Uterus (tissue), 2 donors: Measurements from ENCODE around the gene AHNAK.

Experiments
- POLR2A ChIP-seq, 2 donors: fragments of 450-650 bp; IDR thresholded peaks; one replicate each; pipeline ENCODE4 v1.6.1; 2016; ENCODE audit warnings: antibody characterized with exemption in 2 of 2, mild to moderate bottlenecking in 1 of 2, moderate library complexity in 1 of 2
- TF ChIP-seq, protein P1 (sequence below), 4 experiments: fragments of 200-600 bp in 2 of 4; fragments of 450-650 bp in 2 of 4; sonication (generic) in 2 of 4; IDR thresholded peaks; one replicate each; pipeline ENCODE4 v1.5.1; 2016 to 2019; ENCODE audit warnings: antibody characterized with exemption in 4 of 4, mild to moderate bottlenecking in 2 of 4, moderate library complexity in 1 of 4

DNA sequence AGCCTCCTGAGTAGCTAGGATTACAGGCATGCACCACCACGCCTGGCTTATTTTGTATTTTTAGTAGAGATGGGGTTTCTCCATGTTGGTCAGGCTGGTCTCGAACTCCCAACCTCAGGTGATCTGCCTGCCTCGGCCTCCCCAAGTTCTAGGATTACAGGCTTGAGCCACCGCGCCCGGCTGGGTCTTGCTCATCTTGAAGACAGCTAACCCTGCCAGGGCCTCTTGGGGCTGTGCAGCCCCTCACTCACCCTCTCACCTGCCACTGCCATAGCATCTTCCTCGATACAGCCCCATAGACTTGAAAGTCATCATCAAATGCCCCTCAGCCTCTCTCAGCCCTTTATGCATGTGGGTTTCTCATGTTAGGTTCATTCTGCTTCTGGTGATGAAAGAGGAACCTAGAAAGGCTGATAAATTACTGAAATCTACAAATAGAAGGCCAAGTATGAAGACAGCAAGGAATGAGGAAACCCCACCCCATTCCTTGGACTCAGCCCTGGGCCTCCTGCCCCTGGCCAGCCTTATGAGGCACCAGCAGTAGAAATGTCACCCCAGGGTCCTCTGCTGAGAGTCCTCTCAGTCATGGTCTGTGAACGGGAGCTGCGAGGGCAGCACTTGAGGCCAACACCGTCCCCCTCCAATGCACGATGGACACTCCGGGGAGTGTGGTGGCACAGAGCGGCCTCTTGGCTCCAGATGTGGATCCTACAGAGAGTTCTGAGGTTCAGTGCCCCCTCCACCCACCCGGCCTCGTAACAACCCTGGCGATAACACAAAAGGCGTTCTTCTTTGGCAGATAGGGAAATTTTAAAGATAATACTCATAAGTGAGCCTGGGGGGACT, 103.0 kb downstream of the AHNAK start:
- TF ChIP-seq, protein P1, sequence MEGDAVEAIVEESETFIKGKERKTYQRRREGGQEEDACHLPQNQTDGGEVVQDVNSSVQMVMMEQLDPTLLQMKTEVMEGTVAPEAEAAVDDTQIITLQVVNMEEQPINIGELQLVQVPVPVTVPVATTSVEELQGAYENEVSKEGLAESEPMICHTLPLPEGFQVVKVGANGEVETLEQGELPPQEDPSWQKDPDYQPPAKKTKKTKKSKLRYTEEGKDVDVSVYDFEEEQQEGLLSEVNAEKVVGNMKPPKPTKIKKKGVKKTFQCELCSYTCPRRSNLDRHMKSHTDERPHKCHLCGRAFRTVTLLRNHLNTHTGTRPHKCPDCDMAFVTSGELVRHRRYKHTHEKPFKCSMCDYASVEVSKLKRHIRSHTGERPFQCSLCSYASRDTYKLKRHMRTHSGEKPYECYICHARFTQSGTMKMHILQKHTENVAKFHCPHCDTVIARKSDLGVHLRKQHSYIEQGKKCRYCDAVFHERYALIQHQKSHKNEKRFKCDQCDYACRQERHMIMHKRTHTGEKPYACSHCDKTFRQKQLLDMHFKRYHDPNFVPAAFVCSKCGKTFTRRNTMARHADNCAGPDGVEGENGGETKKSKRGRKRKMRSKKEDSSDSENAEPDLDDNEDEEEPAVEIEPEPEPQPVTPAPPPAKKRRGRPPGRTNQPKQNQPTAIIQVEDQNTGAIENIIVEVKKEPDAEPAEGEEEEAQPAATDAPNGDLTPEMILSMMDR (IDR thresholded peaks at IDR 0.05), result no peak
- TF ChIP-seq POLR2A (IDR thresholded peaks at IDR 0.05), result no peak
